Tibial nerve (tissue), 4 donors: ENCODE results near the gene CCR4. TPM values are rescaled to one million over a fixed set of nuclear protein-coding genes. Genes with fewer than 3 reads are reported as not detected.

Source experiments
- DNase-seq, 2 donors: peaks; one replicate each; pipeline ENCODE4 v3.0.0-alpha.2; 2019; ENCODE audit warnings: low spot score in 2 of 2
- H3K27ac ChIP-seq, 4 donors: fragments of 200-600 bp; sonication (generic) in 3 of 4; one replicate each; pipeline ENCODE4 v1.5.1; 2017 to 2019; ENCODE audit warnings: mild to moderate bottlenecking in 1 of 4
- H3K27me3 ChIP-seq, 2 donors: fragments of 200-600 bp; sonication (generic) in 1 of 2; one replicate each; pipeline versions ENCODE4 v1.5.1 to v1.6.0; 2017 to 2019
- H3K36me3 ChIP-seq, 3 donors: fragments of 200-600 bp; sonication (generic); one replicate each; pipeline ENCODE4 v1.5.1; 2018 to 2019
- H3K4me1 ChIP-seq, 4 donors: fragments of 200-600 bp; sonication (generic) in 3 of 4; one replicate each; pipeline ENCODE4 v1.5.1; 2017 to 2019
- H3K4me3 ChIP-seq, 4 donors: fragments of 200-600 bp; sonication (generic) in 3 of 4; one replicate each; pipeline ENCODE4 v1.5.1; 2017 to 2019; ENCODE audit warnings: mild to moderate bottlenecking in 1 of 4, moderate library complexity in 1 of 4
- H3K9me3 ChIP-seq, 4 donors: fragments of 200-600 bp; sonication (generic) in 3 of 4; one replicate each; pipeline ENCODE4 v1.5.1; 2017 to 2019
- CTCF ChIP-seq, 5 experiments: fragments of 200-600 bp in 3 of 5; fragments of 450-650 bp in 2 of 5; sonication (generic) in 3 of 5; IDR thresholded peaks; one replicate each; pipeline ENCODE4 v1.5.1; 2016 to 2019; ENCODE audit warnings: antibody characterized with exemption in 5 of 5, mild to moderate bottlenecking in 3 of 5, moderate library complexity in 2 of 5
- EP300 ChIP-seq, 2 donors: sonication (generic); formaldehyde crosslinking; IDR thresholded peaks; one replicate each; pipeline ENCODE4 v1.6.1; 2017; ENCODE audit warnings: antibody characterized with exemption in 2 of 2, mild to moderate bottlenecking in 1 of 2
- POLR2A ChIP-seq, 2 donors: fragments of 450-650 bp; IDR thresholded peaks; one replicate each; pipeline ENCODE4 v1.6.1; 2017; ENCODE audit warnings: antibody characterized with exemption in 2 of 2, mild to moderate bottlenecking in 2 of 2, moderate library complexity in 2 of 2
- WGBS, 2 donors: methylation state at CpG; one replicate each; pipeline ENCODE4 v1.1.5; 2018; 5-methylcytosine and 5-hydroxymethylcytosine counted together
- total RNA-seq, 4 donors: library from RNA; depleted of rRNA; stranded (reverse); fragments of >200 nt; gene quantifications; one replicate each; pipeline ENCODE4 v1.1.0, GENCODE V29; 2016

CCR4 gene
- total RNA-seq, 4 donors from 2014 or later, result 0.21 to 0.30 TPM; not detected in 2

- Histone ChIP-seq H3K27ac (no peak overlapping the region), H3K36me3 (peaks cover 0 to 5% (median 0%) of the 10 kb centered on the region in 3 donors), H3K4me1 (no peaks in the 10 kb centered on the region), H3K9me3 (no peaks in the 10 kb centered on the region), H3K27me3 (no peaks in the 10 kb centered on the region), H3K4me3 (no peak overlapping the region)
- no peak for TF ChIP-seq CTCF (IDR thresholded peaks at IDR 0.05)
- DNase-seq, result no peak
- WGBS, 2 donors, result 95 to 97% methylated on average over 2 of the region's 2 CpGs
Measured at GRCh38 chr3:32990116-32990515, 38.7 kb downstream of the CCR4 start.

DNA sequence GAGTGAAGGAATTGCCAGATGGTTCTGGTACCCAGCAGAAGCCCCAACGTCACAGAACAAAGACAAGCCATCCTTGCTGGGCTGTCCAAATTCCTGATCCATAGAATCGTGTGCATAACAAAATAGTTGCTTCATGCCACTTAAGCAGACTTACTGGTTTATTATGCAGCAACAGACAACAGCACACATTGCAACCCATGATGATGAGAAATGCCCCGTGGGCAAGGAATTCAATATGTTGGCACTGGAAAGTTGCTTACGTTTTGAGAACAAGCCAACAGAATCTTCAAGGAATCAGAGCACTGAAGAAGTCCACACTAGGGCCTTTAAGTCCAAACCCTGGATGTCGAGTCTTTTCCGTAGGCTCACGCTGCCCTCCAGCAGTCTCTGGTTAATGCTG, 40.3 kb downstream of the CCR4 start:
- Histone ChIP-seq H3K36me3 (peaks cover 0 to 6% (median 0%) of the 10 kb centered on the region in 3 donors), H3K4me3 (no peak overlapping the region), H3K27me3 (no peaks in the 10 kb centered on the region), H3K4me1 (no peaks in the 10 kb centered on the region), H3K9me3 (no peaks in the 10 kb centered on the region), H3K27ac (no peak overlapping the region)
- DNase-seq, result no peak
- WGBS, 2 donors, result 79 to 81% methylated on average over 7 of the region's 7 CpGs
- TF ChIP-seq CTCF (IDR thresholded peaks at IDR 0.05) (no peak), EP300 (IDR thresholded peaks at IDR 0.05) (no peak), POLR2A (IDR thresholded peaks at IDR 0.05) (no peak)

DNA sequence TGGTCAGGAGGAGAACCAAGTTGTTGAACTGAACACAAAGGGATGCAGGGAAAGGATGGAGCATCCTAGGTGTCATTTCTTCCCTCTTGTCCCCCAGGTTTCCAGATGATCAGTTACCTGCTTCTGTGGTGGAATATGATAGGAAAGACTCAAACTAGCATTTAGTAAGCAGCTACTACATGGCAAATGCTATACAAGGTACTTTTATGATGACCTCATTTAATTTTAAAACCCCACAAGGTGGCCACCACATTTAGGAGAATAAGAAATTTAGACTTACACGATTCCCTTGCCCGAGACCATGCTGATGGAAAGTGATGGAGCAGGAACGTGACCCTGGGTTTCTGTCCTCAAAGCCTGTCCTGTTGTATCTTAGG, 40.9 kb downstream of the CCR4 start:
- no peaks in the 10 kb centered on the region for H3K9me3 ChIP-seq
- H3K4me1 ChIP-seq, result no peaks in the 10 kb centered on the region
- H3K27ac ChIP-seq, result no peak overlapping the region
- peaks cover 0 to 11% (median 0%) of the 10 kb centered on the region in 3 donors for H3K36me3 ChIP-seq
- DNase-seq, result no peak
- H3K4me3 ChIP-seq, result no peak overlapping the region
- 92 to 95% methylated on average over 3 of the region's 3 CpGs for WGBS, 2 donors
- H3K27me3 ChIP-seq, result no peaks in the 10 kb centered on the region
- TF ChIP-seq POLR2A (IDR thresholded peaks at IDR 0.05) (no peak), CTCF (IDR thresholded peaks at IDR 0.05) (no peak), EP300 (IDR thresholded peaks at IDR 0.05) (no peak)

- Histone ChIP-seq H3K27ac (no peak overlapping the region), H3K9me3 (no peaks in the 10 kb centered on the region), H3K4me3 (no peak overlapping the region), H3K27me3 (no peaks in the 10 kb centered on the region), H3K4me1 (no peaks in the 10 kb centered on the region), H3K36me3 (peaks cover 0 to 29% (median 0%) of the 10 kb centered on the region in 3 donors)
- WGBS, 2 donors, result 87 to 88% methylated on average over 5 of the region's 5 CpGs
- no peak for DNase-seq
- TF ChIP-seq EP300 (IDR thresholded peaks at IDR 0.05) (no peak), CTCF (IDR thresholded peaks at IDR 0.05) (no peak), POLR2A (IDR thresholded peaks at IDR 0.05) (no peak)
Measured at GRCh38 chr3:32994045-32994444, 42.6 kb downstream of the CCR4 start.

- TF ChIP-seq CTCF (IDR thresholded peaks at IDR 0.05) (no peak), POLR2A (IDR thresholded peaks at IDR 0.05) (no peak), EP300 (IDR thresholded peaks at IDR 0.05) (no peak)
- H3K36me3 ChIP-seq, result peaks cover 0 to 39% (median 0%) of the 10 kb centered on the region in 3 donors
- H3K27me3 ChIP-seq, result no peaks in the 10 kb centered on the region
- H3K4me3 ChIP-seq, result no peak overlapping the region
- H3K4me1 ChIP-seq, result no peaks in the 10 kb centered on the region
- H3K27ac ChIP-seq, result no peak overlapping the region
- no peak for DNase-seq
- 77 to 83% methylated on average over 4 of the region's 4 CpGs for WGBS, 2 donors
- no peaks in the 10 kb centered on the region for H3K9me3 ChIP-seq
Measured at GRCh38 chr3:32995098-32995497, 43.7 kb downstream of the CCR4 start.
